Stimulated activated CD4-positive, alpha-beta T cell treated with anti-CD3 and anti-CD28 coated beads, Interleukin-1b, Interleukin-23, amount 100 ng/mL, for 4 hours (primary cell): ENCODE measurements around the gene ISCU.
"Not testable (repeated sequence)": the region's sequence is repeated elsewhere in the genome, so short reads cannot be mapped to it uniquely, and the experiment has no call there.

Experiments
- DNase-seq, 2 donors: peaks; one replicate each; pipeline ENCODE4 v3.0.0-alpha.2; 2020; ENCODE audit warnings: low read depth in 2 of 2

Gene ISCU

GRCh38 chr12:108543652-108544051, 18.7 kb upstream of the ISCU start:
- no peak for DNase-seq

GRCh38 chr12:108547686-108548085, 14.7 kb upstream of the ISCU start:
- DNase-seq: no peak

GRCh38 chr12:108548954-108549521, 13.4 kb upstream of the ISCU start:
- DNase-seq: no peak

GRCh38 chr12:108551535-108551934, 10.9 kb upstream of the ISCU start:
- no peak for DNase-seq

- no peak for DNase-seq
Measured at GRCh38 chr12:108553799-108554198, 8.6 kb upstream of the ISCU start.

- not testable (repeated sequence) for DNase-seq
Measured at GRCh38 chr12:108555383-108555782, 7.0 kb upstream of the ISCU start.

GRCh38 chr12:108559007-108559655, 3.3 kb upstream of the ISCU start:
- no peak for DNase-seq

GRCh38 chr12:108559748-108560147, 2.6 kb upstream of the ISCU start:
- no peak for DNase-seq

- DNase-seq: no peak
Measured at GRCh38 chr12:108560321-108560721, 2.1 kb upstream of the ISCU start.

- DNase-seq: peak; percentile 70 to 71
Measured at GRCh38 chr12:108560752-108561719, 1.4 kb upstream of the ISCU start, which contains the start of gene SART3. Gene SART3, minus strand, starts transcription at chr12:108561173. Its CDS starts 19 bp downstream, at chr12:108561154.

GRCh38 chr12:108561852-108562347, 496 bp upstream of the ISCU start:
- DNase-seq: no peak

GRCh38 chr12:108563136-108563803, 874 bp downstream of the ISCU start:
- peak; percentile 73 to 76 for DNase-seq

- no peak for DNase-seq
Measured at GRCh38 chr12:108563804-108564151, 1.4 kb downstream of the ISCU start.

- DNase-seq: no peak
Measured at GRCh38 chr12:108564724-108565123, 2.3 kb downstream of the ISCU start.

GRCh38 chr12:108565146-108565545, 2.8 kb downstream of the ISCU start:
- no peak for DNase-seq

- DNase-seq: peak; percentile 40 to 54
Measured at GRCh38 chr12:108565976-108566375, 3.6 kb downstream of the ISCU start.

- DNase-seq: no peak
Measured at GRCh38 chr12:108566452-108566851, 4.1 kb downstream of the ISCU start.

- DNase-seq: no peak
Measured at GRCh38 chr12:108567406-108568337, 5.3 kb downstream of the ISCU start.

- DNase-seq: peak; percentile 35 to 44
Measured at GRCh38 chr12:108568338-108569154, 6.2 kb downstream of the ISCU start.
